H1 (cell line): Measurements from ENCODE around the gene TIFAB. TPM values are rescaled to one million over a fixed set of nuclear protein-coding genes. Genes with fewer than 3 reads are reported as not detected.

Experiments
- CTCF ChIA-PET: fragments of 300-600 bp; sonication (Branson Sonifier 250); formaldehyde crosslinking; loops from one replicate; lab custom pipeline; 2021; ENCODE audit not compliant: partially characterized antibody; lab: Charles Lee
- POLR2A ChIA-PET: fragments of 300-600 bp; sonication (Branson Sonifier 250); formaldehyde crosslinking; loops from one replicate; lab custom pipeline; 2021; ENCODE audit warnings: inconsistent platforms; ENCODE audit not compliant: partially characterized antibody; lab: Charles Lee
- DNase-seq, 2 experiments: peaks; one replicate each; pipeline versions ENCODE4 v3.0.0 to v3.0.0-alpha.2; 2010 to 2022; ENCODE audit warnings: low spot score in 2 of 2, low read depth in 1 of 2, mixed read lengths in 1 of 2
- FAIRE-seq: peaks from 2 replicates; lab custom pipeline; 2011; peaks lifted over from hg19 to GRCh38; lab: Jason Lieb, UNC
- H2AFZ ChIP-seq: 2 replicates; pipeline ENCODE4 v1.8.1; 2012; ENCODE audit warnings: low read length, inconsistent platforms
- H2AK5ac ChIP-seq: 2 replicates; pipeline ENCODE4 v1.6.1; 2013; ENCODE audit warnings: low read depth, low read length
- H2BK120ac ChIP-seq: replicated peaks from 2 replicates; pipeline ENCODE3; 2013; ENCODE audit warnings: low read depth, low read length, inconsistent platforms
- H2BK12ac ChIP-seq: 2 replicates; pipeline ENCODE4 v1.6.1; 2013; ENCODE audit warnings: low read depth, low read length
- H2BK15ac ChIP-seq: 2 replicates; pipeline ENCODE4 v1.6.1; 2013; ENCODE audit warnings: low read length
- H2BK20ac ChIP-seq: 2 replicates; pipeline ENCODE4 v1.6.1; 2013; ENCODE audit warnings: low read length
- H2BK5ac ChIP-seq: 2 replicates; pipeline ENCODE4 v1.6.1; 2013; ENCODE audit warnings: low read depth, low read length
- H3K14ac ChIP-seq: 2 replicates; pipeline ENCODE4 v1.6.1; 2013; ENCODE audit warnings: inconsistent platforms; ENCODE audit not compliant: insufficient read length
- H3K18ac ChIP-seq: 2 replicates; pipeline ENCODE4 v1.6.1; 2013; ENCODE audit warnings: low read length; ENCODE audit errors: extremely low read depth
- H3K23ac ChIP-seq: 2 replicates; pipeline ENCODE4 v1.6.1; 2013; ENCODE audit warnings: inconsistent platforms; ENCODE audit not compliant: insufficient read length
- H3K23me2 ChIP-seq: 2 replicates; pipeline ENCODE4 v1.6.1; 2013; ENCODE audit warnings: low read depth, low read length
- H3K27ac ChIP-seq: 2 replicates; pipeline ENCODE4 v1.6.1; 2011; ENCODE audit warnings: low read depth, low read length, inconsistent platforms
- H3K27me3 ChIP-seq, 4 experiments: replicated peaks in 1 of 4; 1 replicate in 1 of 4; 2 replicates in 3 of 4; pipeline versions ENCODE4 v1.6.1 to v1.8.1; 2011 to 2013; ENCODE audit warnings: low read length in 3 of 4, mild to moderate bottlenecking in 3 of 4, inconsistent platforms in 2 of 4, mixed read lengths in 2 of 4, moderate library complexity in 1 of 4; ENCODE audit not compliant: control insufficient read depth in 3 of 4, insufficient read depth in 3 of 4; ENCODE audit errors: extremely low read depth in 1 of 4
- H3K36me3 ChIP-seq, 4 experiments: 2 replicates each; pipeline versions ENCODE4 v1.6.1 to v1.8.1; 2011 to 2013; ENCODE audit warnings: mild to moderate bottlenecking in 4 of 4, low read length in 3 of 4, moderate library complexity in 2 of 4, control low read depth in 1 of 4, inconsistent platforms in 1 of 4; ENCODE audit not compliant: insufficient read depth in 4 of 4, control insufficient read depth in 2 of 4
- H3K4ac ChIP-seq: replicated peaks from 2 replicates; pipeline ENCODE3; 2013; ENCODE audit warnings: low read length, low read depth, mixed read lengths, inconsistent platforms; ENCODE audit not compliant: insufficient read length
- H3K4me1 ChIP-seq, 4 experiments: replicated peaks in 1 of 4; 1 replicate in 1 of 4; 2 replicates in 3 of 4; pipeline versions ENCODE4 v1.6.1 to v1.8.1; 2011 to 2013; ENCODE audit warnings: low read length in 3 of 4, inconsistent platforms in 2 of 4, mixed read lengths in 1 of 4; ENCODE audit not compliant: insufficient read depth in 4 of 4, control insufficient read depth in 3 of 4
- H3K4me2 ChIP-seq, 2 experiments: 2 replicates each; pipeline versions ENCODE4 v1.6.1 to v1.8.1; 2011 to 2013; ENCODE audit warnings: low read depth in 2 of 2, low read length in 2 of 2, control low read depth in 1 of 2, inconsistent platforms in 1 of 2, mild to moderate bottlenecking in 1 of 2; ENCODE audit not compliant: insufficient read depth in 1 of 2
- H3K4me3 ChIP-seq, 4 experiments: fragments of 200-600, 300-600 bp in 1 of 4; sonication (generic), shearing (Covaris generic), sonication (Bioruptor Twin) in 1 of 4; 2 replicates each; pipeline versions ENCODE4 v1.5.1 to v1.8.1; 2011 to 2016; ENCODE audit warnings: low read length in 4 of 4, low read depth in 3 of 4, control low read depth in 2 of 4, inconsistent platforms in 2 of 4, mild to moderate bottlenecking in 2 of 4, mixed read lengths in 1 of 4, moderate library complexity in 1 of 4; ENCODE audit not compliant: insufficient read depth in 2 of 4; ENCODE audit errors: extremely low read depth in 1 of 4
- H3K56ac ChIP-seq: replicated peaks from 2 replicates; pipeline ENCODE3; 2013; ENCODE audit warnings: low read depth, mild to moderate bottlenecking, mixed read lengths, low read length, inconsistent platforms; ENCODE audit not compliant: insufficient read length
- H3K79me1 ChIP-seq: 2 replicates; pipeline ENCODE4 v1.6.1; 2013; ENCODE audit warnings: low read depth, low read length, control low read depth
- H3K79me2 ChIP-seq, 2 experiments: 2 replicates each; pipeline versions ENCODE4 v1.6.1 to v1.8.1; 2012 to 2013; ENCODE audit warnings: low read length in 2 of 2, mild to moderate bottlenecking in 2 of 2, inconsistent platforms in 1 of 2; ENCODE audit not compliant: insufficient read depth in 2 of 2, control insufficient read depth in 1 of 2
- H3K9ac ChIP-seq, 4 experiments: replicated peaks in 1 of 4; 1 replicate in 1 of 4; 2 replicates in 3 of 4; pipeline versions ENCODE4 v1.6.1 to v1.8.1; 2011 to 2013; ENCODE audit warnings: low read depth in 3 of 4, low read length in 3 of 4, control low read depth in 2 of 4, mild to moderate bottlenecking in 2 of 4, moderate library complexity in 2 of 4, inconsistent platforms in 1 of 4; ENCODE audit errors: extremely low read depth in 1 of 4
- H3K9me3 ChIP-seq, 2 experiments: 2 replicates each; pipeline versions ENCODE4 v1.6.1 to v1.8.1; 2012 to 2013; ENCODE audit warnings: mild to moderate bottlenecking in 2 of 2, moderate library complexity in 2 of 2, control low read depth in 1 of 2, inconsistent platforms in 1 of 2, low read depth in 1 of 2, low read length in 1 of 2, mixed read lengths in 1 of 2; ENCODE audit not compliant: insufficient read depth in 2 of 2
- H4K20me1 ChIP-seq, 2 experiments: replicated peaks in 1 of 2; 2 replicates each; pipeline versions ENCODE3 to v1.8.1; 2011 to 2013; ENCODE audit warnings: inconsistent platforms in 2 of 2, low read length in 2 of 2, mild to moderate bottlenecking in 1 of 2; ENCODE audit not compliant: insufficient read depth in 2 of 2, control insufficient read depth in 1 of 2
- H4K5ac ChIP-seq: 2 replicates; pipeline ENCODE4 v1.6.1; 2013; ENCODE audit warnings: low read length, low read depth, mixed read lengths, inconsistent platforms; ENCODE audit not compliant: insufficient read length
- H4K8ac ChIP-seq: 2 replicates; pipeline ENCODE4 v1.8.0; 2013; ENCODE audit warnings: mild to moderate bottlenecking, moderate library complexity, low read length, inconsistent platforms; ENCODE audit not compliant: insufficient read depth; ENCODE audit errors: extremely low read depth
- H4K91ac ChIP-seq: replicated peaks from 2 replicates; pipeline ENCODE3; 2013; ENCODE audit warnings: low read length, mixed read lengths, inconsistent platforms; ENCODE audit not compliant: insufficient read length
- RAD21 ChIP-seq, 2 experiments: IDR thresholded peaks in 1 of 2; conservative IDR thresholded peaks in 1 of 2; 2 replicates each; pipeline ENCODE4 v1.6.1; 2011; ENCODE audit warnings: low read depth in 2 of 2, low read length in 2 of 2, improper control_type of control experiment in 1 of 2, inconsistent platforms in 1 of 2, mild to moderate bottlenecking in 1 of 2, moderate library complexity in 1 of 2
- TBP ChIP-seq: IDR thresholded peaks from 2 replicates; pipeline ENCODE4 v1.6.1; 2011; ENCODE audit warnings: low read depth, low read length, improper control_type of control experiment
- WGBS, 2 experiments: shearing (Covaris generic) in 1 of 2; methylation state at CpG; one replicate each; pipeline versions ENCODE4 v1.1.6 to v1.1.7; 2013 to 2015; ENCODE audit warnings: low lambda C conversion rate in 2 of 2, mixed read lengths in 2 of 2, inconsistent platforms in 1 of 2, low coverage in 1 of 2, missing lambda C conversion rate in 1 of 2; ENCODE audit not compliant: insufficient replicate concordance in 2 of 2, insufficient coverage in 1 of 2, insufficient read length in 1 of 2; ENCODE audit errors: extremely low coverage in 1 of 2, missing lambda C conversion rate in 1 of 2; 5-methylcytosine and 5-hydroxymethylcytosine counted together
- polyA plus RNA-seq, 7 experiments: library from polyadenylated mRNA; depleted of rRNA in 3 of 7; stranded (reverse) in 5 of 7; unstranded in 2 of 7; fragments of >200 nt in 5 of 7; fragments of 200-250 nt in 2 of 7; gene quantifications; 1 replicate in 5 of 7; 2 replicates in 1 of 7; 4 replicates in 1 of 7; pipeline versions ENCODE4 v1.2.1 to v1.2.3, GENCODE V29; 2011 to 2013; ENCODE audit warnings: missing spikeins in 2 of 7, mixed read lengths in 2 of 7
- total RNA-seq: library from RNA; stranded (reverse); fragmentation: NEBNext Ultra II Directional; extraction: Animal tissue kit (Norgen Biotek cat#: 25700); gene quantifications from 2 replicates; pipeline ENCODE4 v1.2.1, GENCODE V29; 2021
- TF ChIP-seq, protein P1 (sequence below), 3 experiments: IDR thresholded peaks; 1 replicate in 2 of 3; 2 replicates in 1 of 3; pipeline versions ENCODE4 v1.5.1 to v1.6.1; 2011; ENCODE audit warnings: low read length in 3 of 3, mild to moderate bottlenecking in 3 of 3, inconsistent platforms in 2 of 3, low read depth in 1 of 3, moderate library complexity in 1 of 3; ENCODE audit not compliant: insufficient read depth in 1 of 3; ENCODE audit errors: control extremely low read depth in 1 of 3

The TIFAB gene
- total and polyA plus RNA-seq, 2 of the 8 experiments (the other 6 are each of a cell fraction or from before 2014, with no cell fraction given): not detected

DNA sequence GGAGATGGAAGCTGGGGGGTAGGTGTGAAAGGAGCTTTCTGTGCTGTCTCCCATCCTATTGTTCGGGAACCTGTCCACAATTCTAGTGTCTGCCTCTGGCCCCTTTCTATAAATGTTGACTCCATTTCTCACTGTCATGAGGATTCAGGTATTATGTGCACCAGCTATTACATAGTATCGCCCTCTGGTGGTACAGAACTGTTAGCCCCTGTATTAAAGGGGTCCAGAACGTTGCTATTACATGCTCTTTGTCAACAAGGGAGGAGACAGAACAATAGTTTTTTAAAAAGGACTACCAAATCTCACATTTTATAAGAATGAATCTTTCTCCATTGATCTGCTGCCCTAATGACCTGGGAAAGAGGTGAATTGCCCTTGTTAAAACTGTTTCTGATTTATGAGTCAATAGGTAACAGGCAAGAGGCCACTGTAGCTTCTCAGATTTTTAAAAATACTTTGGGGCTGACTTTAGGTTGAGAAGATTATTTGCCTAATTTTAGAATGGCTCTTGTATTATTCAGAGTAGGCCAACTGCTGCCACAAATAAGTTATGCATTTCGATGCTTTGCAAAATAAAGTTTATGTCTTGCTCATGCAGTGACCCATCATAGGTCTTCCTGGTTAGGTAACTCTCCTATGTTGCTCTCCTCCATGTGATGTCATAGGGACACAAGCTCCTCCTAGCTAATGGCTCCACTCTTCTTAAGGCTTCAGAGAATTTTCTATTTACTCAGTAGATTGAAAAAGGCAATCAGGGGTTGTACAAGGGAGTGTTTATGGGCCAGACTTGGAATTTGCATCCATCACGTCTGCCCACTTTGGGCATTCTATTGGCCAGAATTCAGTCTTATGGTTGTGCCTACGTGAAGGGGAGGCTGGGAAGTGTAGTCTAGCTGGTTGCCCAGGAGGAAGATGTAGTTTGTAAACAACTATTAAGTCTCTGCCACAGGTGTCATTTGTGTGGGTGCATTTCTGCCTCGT is 25.8 kb downstream of the TIFAB start:
- CTCF ChIA-PET: interaction anchor here (0.7 to 5.2 kb wide), 38 partner anchors 8 to 325 kb away, joined by 3 to 62 read pairs (median 4); partner anchors contain the start of gene DCANP1
- H2BK20ac ChIP-seq: no peak overlapping the region
- no peak overlapping the region for H3K4me3 ChIP-seq
- H3K23me2 ChIP-seq: no peaks in the 10 kb centered on the region
- H3K79me1 ChIP-seq: no peaks in the 10 kb centered on the region
- H2AK5ac ChIP-seq: no peak overlapping the region
- H3K27me3 ChIP-seq: no peaks in the 10 kb centered on the region
- no peaks in the 10 kb centered on the region for H4K20me1 ChIP-seq
- no peak overlapping the region for H3K4me2 ChIP-seq
- H3K14ac ChIP-seq: no peak overlapping the region
- H3K79me2 ChIP-seq: no peaks in the 10 kb centered on the region
- H4K5ac ChIP-seq: no peak overlapping the region
- H3K36me3 ChIP-seq: no peaks in the 10 kb centered on the region
- H2AFZ ChIP-seq: no peak overlapping the region
- H3K27ac ChIP-seq: no peak overlapping the region
- H3K4ac ChIP-seq: no peak overlapping the region
- H2BK120ac ChIP-seq: no peak overlapping the region
- H4K91ac ChIP-seq: no peak overlapping the region
- no peak overlapping the region for H3K23ac ChIP-seq
- DNase-seq (no peak), FAIRE-seq (peak; percentile 39)
- no peak overlapping the region for H4K8ac ChIP-seq
- 59% methylated on average over 7 of the region's 7 CpGs; no CpG with 5 or more reads in 1 of the 2 experiments for WGBS, 2 experiments
- no peak overlapping the region for H3K18ac ChIP-seq
- H2BK15ac ChIP-seq: no peak overlapping the region
- no peaks in the 10 kb centered on the region for H3K4me1 ChIP-seq
- no peak overlapping the region for H3K56ac ChIP-seq
- peak; percentile 57 to 68 for TF ChIP-seq RAD21 (IDR thresholded peaks at IDR 0.05 in 1 of 2, conservative IDR thresholded peaks at IDR 0.05 in 1 of 2; ENCODE audit: low read depth in 2 of 2, low read length in 2 of 2)
- TF ChIP-seq, protein P1, sequence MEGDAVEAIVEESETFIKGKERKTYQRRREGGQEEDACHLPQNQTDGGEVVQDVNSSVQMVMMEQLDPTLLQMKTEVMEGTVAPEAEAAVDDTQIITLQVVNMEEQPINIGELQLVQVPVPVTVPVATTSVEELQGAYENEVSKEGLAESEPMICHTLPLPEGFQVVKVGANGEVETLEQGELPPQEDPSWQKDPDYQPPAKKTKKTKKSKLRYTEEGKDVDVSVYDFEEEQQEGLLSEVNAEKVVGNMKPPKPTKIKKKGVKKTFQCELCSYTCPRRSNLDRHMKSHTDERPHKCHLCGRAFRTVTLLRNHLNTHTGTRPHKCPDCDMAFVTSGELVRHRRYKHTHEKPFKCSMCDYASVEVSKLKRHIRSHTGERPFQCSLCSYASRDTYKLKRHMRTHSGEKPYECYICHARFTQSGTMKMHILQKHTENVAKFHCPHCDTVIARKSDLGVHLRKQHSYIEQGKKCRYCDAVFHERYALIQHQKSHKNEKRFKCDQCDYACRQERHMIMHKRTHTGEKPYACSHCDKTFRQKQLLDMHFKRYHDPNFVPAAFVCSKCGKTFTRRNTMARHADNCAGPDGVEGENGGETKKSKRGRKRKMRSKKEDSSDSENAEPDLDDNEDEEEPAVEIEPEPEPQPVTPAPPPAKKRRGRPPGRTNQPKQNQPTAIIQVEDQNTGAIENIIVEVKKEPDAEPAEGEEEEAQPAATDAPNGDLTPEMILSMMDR (IDR thresholded peaks at IDR 0.05; ENCODE audit: control extremely low read depth in 1 of 3, insufficient read depth in 1 of 3, low read depth in 1 of 3, low read length in 3 of 3): peak in 2 of 3 experiments; percentile 58 to 78; a peak in 3 of 4 replicates
- no peak for TF ChIP-seq TBP
- no peak overlapping the region for H3K9ac ChIP-seq
- no peak overlapping the region for H2BK12ac ChIP-seq
- no peak overlapping the region for H2BK5ac ChIP-seq
- POLR2A ChIA-PET: interaction anchor here (0.6 to 1.1 kb wide), 3 partner anchors 26 to 57 kb away, joined by 3 to 5 read pairs (median 3); partner anchors contain the start of gene MACROH2A1
- peaks cover 0 to 6% of the 10 kb centered on the region in 2 experiments; a peak in 2 of 4 replicates for H3K9me3 ChIP-seq
